ENCODE measurements around the gene LEFTY1.
"Not testable (repeated sequence)": the region's sequence is repeated elsewhere in the genome, so short reads cannot be mapped to it uniquely, and the experiment has no call there.

Gene LEFTY1

GRCh38 chr1:225888289-225888897, 553 bp downstream of the LEFTY1 start:
- no peak for DNase-seq (ENCODE audit: low read depth in 2 of 2)

GRCh38 chr1:225887554-225888288, 1.2 kb downstream of the LEFTY1 start:
- DNase-seq (ENCODE audit: low read depth in 2 of 2): not testable (repeated sequence)

- DNase-seq (ENCODE audit: low read depth in 2 of 2): no peak
These were observed 2.0 kb downstream of the LEFTY1 start for GRCh38 chr1:225887030-225887314.

- DNase-seq (ENCODE audit: low read depth in 2 of 2): no peak
These were observed 2.6 kb downstream of the LEFTY1 start for GRCh38 chr1:225886159-225887029.

- no peak for DNase-seq (ENCODE audit: low read depth in 2 of 2)
These were observed 3.6 kb downstream of the LEFTY1 start for GRCh38 chr1:225885336-225885735.

GRCh38 chr1:225883616-225884265, 5.2 kb downstream of the LEFTY1 start:
- no peak for DNase-seq (ENCODE audit: low read depth in 2 of 2)

- no peak for DNase-seq (ENCODE audit: low read depth in 2 of 2)
These were observed 6.0 kb downstream of the LEFTY1 start for GRCh38 chr1:225882694-225883615.

GRCh38 chr1:225881959-225882693, 6.8 kb downstream of the LEFTY1 start, which contains the start of gene TMEM63A:
TSS of gene TMEM63A (minus strand) at chr1:225882380. CDS start at chr1:225877580, 4,800 bp downstream.
- DNase-seq (ENCODE audit: low read depth in 2 of 2): peak; percentile 77 to 80

GRCh38 chr1:225881081-225881958, 7.6 kb downstream of the LEFTY1 start:
- no peak for DNase-seq (ENCODE audit: low read depth in 2 of 2)

GRCh38 chr1:225880636-225881035, 8.3 kb downstream of the LEFTY1 start:
- no peak for DNase-seq (ENCODE audit: low read depth in 2 of 2)

GRCh38 chr1:225880222-225880588, 8.7 kb downstream of the LEFTY1 start:
- no peak for DNase-seq (ENCODE audit: low read depth in 2 of 2)

GRCh38 chr1:225879521-225880221, 9.3 kb downstream of the LEFTY1 start:
- DNase-seq (ENCODE audit: low read depth in 2 of 2): no peak

- DNase-seq (ENCODE audit: low read depth in 2 of 2): no peak
These were observed 10.7 kb downstream of the LEFTY1 start for GRCh38 chr1:225878282-225878681.

GRCh38 chr1:225877580-225877979, 11.4 kb downstream of the LEFTY1 start:
- no peak for DNase-seq (ENCODE audit: low read depth in 2 of 2)

- DNase-seq (ENCODE audit: low read depth in 2 of 2): no peak
These were observed 11.9 kb downstream of the LEFTY1 start for GRCh38 chr1:225876900-225877510.

- DNase-seq (ENCODE audit: low read depth in 2 of 2): no peak
These were observed 13.7 kb downstream of the LEFTY1 start for GRCh38 chr1:225875044-225875815.

- no peak for DNase-seq (ENCODE audit: low read depth in 2 of 2)
These were observed 14.5 kb downstream of the LEFTY1 start for GRCh38 chr1:225874431-225874830.

Measured in stimulated activated CD8-positive, alpha-beta memory T cell treated with anti-CD3 and anti-CD28 coated beads, Interleukin-15, amount 100 ng/mL, for 48 hours (primary cell).